ENCODE data around the gene ETS2.

Gene ETS2

DNA sequence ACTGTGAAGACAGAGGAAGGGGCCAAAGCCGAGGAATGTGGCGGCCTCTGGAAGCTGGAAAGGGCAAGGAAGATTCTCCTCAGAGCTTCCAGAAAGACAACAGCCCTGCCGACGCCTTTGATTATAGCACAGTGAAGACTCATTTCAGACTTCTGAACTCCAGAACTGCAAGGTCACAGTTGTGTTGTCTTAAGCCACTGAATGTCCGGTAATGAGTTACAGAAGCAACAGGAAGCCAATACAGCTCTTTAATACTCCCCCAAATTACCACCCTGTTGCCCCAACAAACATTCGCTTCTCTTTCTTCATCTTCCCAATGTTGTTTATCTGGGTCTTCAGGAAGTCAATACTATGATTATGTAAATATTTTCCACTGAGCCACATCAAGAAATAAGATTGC, 44.0 kb downstream of the ETS2 start:
- Histone ChIP-seq H3K4me3 (ENCODE audit: low read length in 2 of 2) (no peak overlapping the region), H4K91ac (ENCODE audit: low read depth, low read length, poor library complexity) (no peak overlapping the region), H2BK120ac (ENCODE audit: low read depth, low read length) (no peak overlapping the region), H3K9ac (ENCODE audit: low read depth, low read length, poor library complexity) (no peak overlapping the region), H3K4me2 (ENCODE audit: insufficient read depth, low read length, poor library complexity, severe bottlenecking) (no peak overlapping the region), H2AK5ac (ENCODE audit: low read depth, low read length) (no peak overlapping the region), H2BK5ac (ENCODE audit: low read length) (no peak overlapping the region), H2BK12ac (ENCODE audit: low read length) (no peak overlapping the region), H4K8ac (ENCODE audit: low read depth, low read length) (no peak overlapping the region), H3K18ac (ENCODE audit: low read length) (no peak overlapping the region), H3K79me1 (ENCODE audit: low read depth, low read length) (no peaks in the 10 kb centered on the region), H3K23ac (ENCODE audit: low read depth, low read length, poor library complexity) (no peak overlapping the region), H2BK15ac (ENCODE audit: low read length) (no peak overlapping the region), H3K27ac (replicated peaks; ENCODE audit: low read length) (no peak overlapping the region), H3K4me1 (ENCODE audit: control insufficient read depth in 2 of 2, insufficient read depth in 1 of 2, low read depth in 1 of 2, low read length in 2 of 2) (peaks cover 0 to 2% of the 10 kb centered on the region in 2 donors), H3K27me3 (ENCODE audit: control insufficient read depth in 3 of 3, insufficient read depth in 3 of 3, low read depth in 1 of 3, low read length in 3 of 3) (peaks cover 0 to 3% (median 0%) of the 10 kb centered on the region in 3 experiments), H3K36me3 (replicated peaks in 1 of 2; ENCODE audit: control insufficient read depth in 2 of 2, insufficient read depth in 2 of 2, low read length in 2 of 2) (no peaks in the 10 kb centered on the region), H3K4ac (ENCODE audit: low read length) (no peak overlapping the region), H3K14ac (ENCODE audit: low read length) (no peak overlapping the region), H2AFZ (ENCODE audit: low read length) (no peak overlapping the region), H3K9me3 (replicated peaks in 1 of 2; ENCODE audit: control insufficient read depth in 2 of 2, insufficient read depth in 1 of 2, low read depth in 1 of 2, low read length in 2 of 2) (no peaks in the 10 kb centered on the region)
- WGBS, 2 donors (ENCODE audit: extremely low coverage in 2 of 2, insufficient read length in 2 of 2, insufficient replicate concordance in 1 of 2): no CpG with 5 or more reads among the region's 6 CpGs
- DNase-seq (ENCODE audit: low spot score): no peak

DNA sequence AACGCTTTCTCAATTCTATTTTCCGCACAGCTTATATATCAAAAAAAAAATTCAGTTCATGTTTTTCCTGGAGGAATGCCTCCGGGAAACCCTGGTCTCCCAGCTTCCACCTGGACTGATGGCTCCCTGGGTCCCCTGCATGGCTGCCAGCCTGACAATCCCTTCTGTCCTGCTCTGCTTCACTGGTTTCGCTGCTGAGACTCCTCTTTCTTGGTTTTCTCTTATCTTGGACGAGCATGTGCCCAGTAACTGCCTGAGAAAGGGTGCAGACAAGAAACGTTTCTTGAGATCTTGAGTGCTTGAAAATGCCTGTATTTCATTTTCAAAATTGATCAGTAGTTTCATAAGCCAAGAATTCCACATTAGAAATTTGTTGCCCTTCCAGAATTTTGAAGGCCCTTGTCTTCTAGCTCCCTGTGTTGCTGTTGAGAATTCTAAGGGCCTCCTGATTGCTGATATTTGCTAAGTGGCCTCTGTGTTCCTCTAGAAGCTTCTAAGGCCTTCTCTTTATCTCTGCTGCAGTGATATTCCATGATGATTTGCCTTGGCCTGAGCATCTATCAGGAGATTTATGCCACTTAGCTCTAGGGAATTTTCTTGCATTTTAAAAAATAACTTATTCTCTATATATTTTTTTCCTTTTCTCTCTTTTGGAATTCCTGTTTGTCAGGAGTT, 44.7 kb downstream of the ETS2 start:
- Histone ChIP-seq H3K4ac (ENCODE audit: low read length) (no peak overlapping the region), H3K4me3 (ENCODE audit: low read length in 2 of 2) (no peak overlapping the region), H2BK120ac (ENCODE audit: low read depth, low read length) (no peak overlapping the region), H2AFZ (ENCODE audit: low read length) (no peak overlapping the region), H2BK5ac (ENCODE audit: low read length) (no peak overlapping the region), H3K4me2 (ENCODE audit: insufficient read depth, low read length, poor library complexity, severe bottlenecking) (no peak overlapping the region), H4K8ac (ENCODE audit: low read depth, low read length) (no peak overlapping the region), H3K79me1 (ENCODE audit: low read depth, low read length) (no peaks in the 10 kb centered on the region), H3K27me3 (ENCODE audit: control insufficient read depth in 3 of 3, insufficient read depth in 3 of 3, low read depth in 1 of 3, low read length in 3 of 3) (peaks cover 0 to 3% (median 0%) of the 10 kb centered on the region in 3 experiments), H4K91ac (ENCODE audit: low read depth, low read length, poor library complexity) (no peak overlapping the region), H3K18ac (ENCODE audit: low read length) (no peak overlapping the region), H3K4me1 (ENCODE audit: control insufficient read depth in 2 of 2, insufficient read depth in 1 of 2, low read depth in 1 of 2, low read length in 2 of 2) (peaks cover 0 to 2% of the 10 kb centered on the region in 2 donors), H3K14ac (ENCODE audit: low read length) (no peak overlapping the region), H2BK15ac (ENCODE audit: low read length) (no peak overlapping the region), H2AK5ac (ENCODE audit: low read depth, low read length) (no peak overlapping the region), H3K9me3 (replicated peaks in 1 of 2; ENCODE audit: control insufficient read depth in 2 of 2, insufficient read depth in 1 of 2, low read depth in 1 of 2, low read length in 2 of 2) (no peaks in the 10 kb centered on the region), H3K23ac (ENCODE audit: low read depth, low read length, poor library complexity) (no peak overlapping the region), H3K9ac (ENCODE audit: low read depth, low read length, poor library complexity) (no peak overlapping the region), H3K36me3 (replicated peaks in 1 of 2; ENCODE audit: control insufficient read depth in 2 of 2, insufficient read depth in 2 of 2, low read length in 2 of 2) (no peaks in the 10 kb centered on the region), H3K27ac (replicated peaks; ENCODE audit: low read length) (no peak overlapping the region), H2BK12ac (ENCODE audit: low read length) (no peak overlapping the region)
- WGBS, 2 donors (ENCODE audit: extremely low coverage in 2 of 2, insufficient read length in 2 of 2, insufficient replicate concordance in 1 of 2): no CpG with 5 or more reads among the region's 6 CpGs
- DNase-seq (ENCODE audit: low spot score): no peak

- Histone ChIP-seq H3K23ac (ENCODE audit: low read depth, low read length, poor library complexity) (no peak overlapping the region), H3K36me3 (replicated peaks in 1 of 2; ENCODE audit: control insufficient read depth in 2 of 2, insufficient read depth in 2 of 2, low read length in 2 of 2) (no peaks in the 10 kb centered on the region), H3K4me1 (ENCODE audit: control insufficient read depth in 2 of 2, insufficient read depth in 1 of 2, low read depth in 1 of 2, low read length in 2 of 2) (peaks cover 0 to 2% of the 10 kb centered on the region in 2 donors), H4K8ac (ENCODE audit: low read depth, low read length) (no peak overlapping the region), H2AFZ (ENCODE audit: low read length) (no peak overlapping the region), H2BK5ac (ENCODE audit: low read length) (no peak overlapping the region), H2BK15ac (ENCODE audit: low read length) (no peak overlapping the region), H4K91ac (ENCODE audit: low read depth, low read length, poor library complexity) (no peak overlapping the region), H3K79me1 (ENCODE audit: low read depth, low read length) (no peaks in the 10 kb centered on the region), H3K18ac (ENCODE audit: low read length) (no peak overlapping the region), H3K9ac (ENCODE audit: low read depth, low read length, poor library complexity) (no peak overlapping the region), H3K14ac (ENCODE audit: low read length) (no peak overlapping the region), H3K4me3 (ENCODE audit: low read length in 2 of 2) (no peak overlapping the region), H3K9me3 (replicated peaks in 1 of 2; ENCODE audit: control insufficient read depth in 2 of 2, insufficient read depth in 1 of 2, low read depth in 1 of 2, low read length in 2 of 2) (no peaks in the 10 kb centered on the region), H2BK120ac (ENCODE audit: low read depth, low read length) (no peak overlapping the region), H3K4me2 (ENCODE audit: insufficient read depth, low read length, poor library complexity, severe bottlenecking) (no peak overlapping the region), H3K27ac (replicated peaks; ENCODE audit: low read length) (no peak overlapping the region), H3K27me3 (ENCODE audit: control insufficient read depth in 3 of 3, insufficient read depth in 3 of 3, low read depth in 1 of 3, low read length in 3 of 3) (peaks cover 0 to 3% (median 0%) of the 10 kb centered on the region in 3 experiments), H3K4ac (ENCODE audit: low read length) (no peak overlapping the region), H2BK12ac (ENCODE audit: low read length) (no peak overlapping the region), H2AK5ac (ENCODE audit: low read depth, low read length) (no peak overlapping the region)
- DNase-seq (ENCODE audit: low spot score): no peak
- no CpG with 5 or more reads among the region's 1 CpG for WGBS, 2 donors (ENCODE audit: extremely low coverage in 2 of 2, insufficient read length in 2 of 2, insufficient replicate concordance in 1 of 2)
These were observed 45.4 kb downstream of the ETS2 start for GRCh38 chr21:38851101-38851500.

GRCh38 chr21:38852278-38852677, 46.5 kb downstream of the ETS2 start:
- no peak overlapping the region for H2BK12ac ChIP-seq (ENCODE audit: low read length)
- H2AK5ac ChIP-seq (ENCODE audit: low read depth, low read length): no peak overlapping the region
- WGBS, 2 donors (ENCODE audit: extremely low coverage in 2 of 2, insufficient read length in 2 of 2, insufficient replicate concordance in 1 of 2): no CpG with 5 or more reads among the region's 3 CpGs
- no peak overlapping the region for H4K91ac ChIP-seq (ENCODE audit: low read depth, low read length, poor library complexity)
- peaks cover 0 to 3% (median 0%) of the 10 kb centered on the region in 3 experiments for H3K27me3 ChIP-seq (ENCODE audit: control insufficient read depth in 3 of 3, insufficient read depth in 3 of 3, low read depth in 1 of 3, low read length in 3 of 3)
- no peak overlapping the region for H3K18ac ChIP-seq (ENCODE audit: low read length)
- no peak overlapping the region for H3K23ac ChIP-seq (ENCODE audit: low read depth, low read length, poor library complexity)
- H3K27ac ChIP-seq (replicated peaks; ENCODE audit: low read length): no peak overlapping the region
- no peak for DNase-seq (ENCODE audit: low spot score)
- H2BK5ac ChIP-seq (ENCODE audit: low read length): no peak overlapping the region
- H3K4me2 ChIP-seq (ENCODE audit: insufficient read depth, low read length, poor library complexity, severe bottlenecking): no peak overlapping the region
- H3K4ac ChIP-seq (ENCODE audit: low read length): no peak overlapping the region
- no peak overlapping the region for H3K14ac ChIP-seq (ENCODE audit: low read length)
- no peak overlapping the region for H3K4me3 ChIP-seq (ENCODE audit: low read length in 2 of 2)
- peaks cover 0 to under 1% of the 10 kb centered on the region in 2 donors for H3K4me1 ChIP-seq (ENCODE audit: control insufficient read depth in 2 of 2, insufficient read depth in 1 of 2, low read depth in 1 of 2, low read length in 2 of 2)
- H3K9me3 ChIP-seq (replicated peaks in 1 of 2; ENCODE audit: control insufficient read depth in 2 of 2, insufficient read depth in 1 of 2, low read depth in 1 of 2, low read length in 2 of 2): no peaks in the 10 kb centered on the region
- H2BK120ac ChIP-seq (ENCODE audit: low read depth, low read length): no peak overlapping the region
- H3K79me1 ChIP-seq (ENCODE audit: low read depth, low read length): no peaks in the 10 kb centered on the region
- no peak overlapping the region for H2BK15ac ChIP-seq (ENCODE audit: low read length)
- no peak overlapping the region for H2AFZ ChIP-seq (ENCODE audit: low read length)
- no peak overlapping the region for H4K8ac ChIP-seq (ENCODE audit: low read depth, low read length)
- no peaks in the 10 kb centered on the region for H3K36me3 ChIP-seq (replicated peaks in 1 of 2; ENCODE audit: control insufficient read depth in 2 of 2, insufficient read depth in 2 of 2, low read length in 2 of 2)
- no peak overlapping the region for H3K9ac ChIP-seq (ENCODE audit: low read depth, low read length, poor library complexity)
